ENCODE measurements around the gene ZNF385A.

ZNF385A gene

DNA sequence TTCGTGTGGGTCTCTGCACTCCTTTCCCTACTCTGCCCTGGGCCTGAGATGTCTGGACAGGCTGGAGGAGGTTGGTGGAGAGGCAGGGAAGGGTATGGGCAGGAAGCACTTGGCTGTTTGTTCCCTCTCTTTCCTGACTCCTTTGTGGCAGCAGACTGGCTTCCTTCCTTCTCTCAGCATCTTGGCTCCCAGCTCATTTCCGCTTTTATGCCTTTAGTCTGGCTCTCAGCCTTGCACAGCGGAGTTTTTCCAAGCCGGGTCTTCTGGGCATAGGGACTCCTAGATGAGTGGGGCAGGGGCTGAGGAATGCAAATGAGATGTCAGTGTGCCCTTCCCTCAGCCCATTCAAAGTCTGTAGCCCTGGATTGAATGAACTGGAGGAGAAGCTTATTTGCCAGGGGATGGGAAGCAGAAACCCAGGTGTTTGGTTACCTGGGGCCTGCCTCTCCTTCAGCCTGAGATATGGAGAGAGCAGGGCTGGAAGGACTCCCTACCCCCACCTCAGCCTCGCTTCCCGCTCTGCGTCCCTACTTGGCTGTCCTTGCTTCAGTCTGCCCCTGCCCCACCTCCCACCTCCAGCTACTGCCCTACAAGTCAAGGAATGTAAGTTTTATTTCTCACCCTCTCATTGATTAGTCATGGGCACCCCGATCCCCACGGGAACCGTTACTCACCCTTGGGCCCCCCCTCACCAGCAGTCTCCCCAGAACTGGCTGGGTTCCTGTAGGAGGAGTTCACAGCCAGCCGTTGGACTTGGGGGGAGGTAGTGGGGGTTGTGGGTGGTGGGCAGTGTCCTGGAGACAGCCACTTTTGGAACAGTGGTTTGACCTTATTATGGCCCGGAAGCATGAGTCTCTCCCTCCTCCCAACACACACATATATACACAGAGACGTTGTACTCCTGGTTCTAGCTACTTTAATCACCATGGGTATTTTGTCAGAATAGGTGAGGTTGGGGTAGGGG lies 43.8 kb upstream of the ZNF385A start:
- Mint-ChIP-seq H3K27me3 (ENCODE audit: low read depth, poor library complexity) (peaks cover 13% of the 10 kb centered on the region), H3K27ac (peak overlapping the region; percentile 69), H3K4me3 (no peak overlapping the region), H3K9me3 (no peaks in the 10 kb centered on the region), H3K36me3 (ENCODE audit: low read depth) (peaks cover 5% of the 10 kb centered on the region), H3K4me1 (peaks cover 90% of the 10 kb centered on the region)
- no peak for DNase-seq
- TF ChIP-seq, protein P1, sequence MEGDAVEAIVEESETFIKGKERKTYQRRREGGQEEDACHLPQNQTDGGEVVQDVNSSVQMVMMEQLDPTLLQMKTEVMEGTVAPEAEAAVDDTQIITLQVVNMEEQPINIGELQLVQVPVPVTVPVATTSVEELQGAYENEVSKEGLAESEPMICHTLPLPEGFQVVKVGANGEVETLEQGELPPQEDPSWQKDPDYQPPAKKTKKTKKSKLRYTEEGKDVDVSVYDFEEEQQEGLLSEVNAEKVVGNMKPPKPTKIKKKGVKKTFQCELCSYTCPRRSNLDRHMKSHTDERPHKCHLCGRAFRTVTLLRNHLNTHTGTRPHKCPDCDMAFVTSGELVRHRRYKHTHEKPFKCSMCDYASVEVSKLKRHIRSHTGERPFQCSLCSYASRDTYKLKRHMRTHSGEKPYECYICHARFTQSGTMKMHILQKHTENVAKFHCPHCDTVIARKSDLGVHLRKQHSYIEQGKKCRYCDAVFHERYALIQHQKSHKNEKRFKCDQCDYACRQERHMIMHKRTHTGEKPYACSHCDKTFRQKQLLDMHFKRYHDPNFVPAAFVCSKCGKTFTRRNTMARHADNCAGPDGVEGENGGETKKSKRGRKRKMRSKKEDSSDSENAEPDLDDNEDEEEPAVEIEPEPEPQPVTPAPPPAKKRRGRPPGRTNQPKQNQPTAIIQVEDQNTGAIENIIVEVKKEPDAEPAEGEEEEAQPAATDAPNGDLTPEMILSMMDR (IDR thresholded peaks at IDR 0.05), result no peak

DNA sequence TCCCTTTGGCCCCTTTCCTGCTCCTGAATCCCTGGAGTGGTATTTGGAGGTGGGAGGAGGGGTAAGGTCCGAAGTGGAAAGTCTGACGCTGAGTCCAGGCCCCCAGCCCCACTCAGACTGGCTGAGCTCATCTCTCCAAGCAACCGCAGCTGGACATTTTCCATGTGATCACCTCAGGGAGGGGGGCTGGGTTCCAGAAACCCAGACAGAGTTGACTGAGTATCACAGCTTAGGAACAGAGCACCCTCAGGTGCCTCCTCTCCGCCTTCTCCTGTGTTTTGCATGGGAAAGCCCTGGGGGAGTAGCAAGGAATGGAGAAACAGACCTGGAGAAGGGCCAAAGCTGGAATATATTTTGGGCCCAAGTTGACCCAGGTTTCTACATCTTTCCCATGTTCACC lies 42.6 kb upstream of the ZNF385A start:
- Mint-ChIP-seq H3K27ac (no peak overlapping the region), H3K36me3 (ENCODE audit: low read depth) (peaks cover 5% of the 10 kb centered on the region), H3K4me1 (peaks cover 90% of the 10 kb centered on the region), H3K27me3 (ENCODE audit: low read depth, poor library complexity) (peaks cover 16% of the 10 kb centered on the region), H3K4me3 (no peak overlapping the region), H3K9me3 (no peaks in the 10 kb centered on the region)
- no peak for DNase-seq
- TF ChIP-seq, protein P1 (IDR thresholded peaks at IDR 0.05), result no peak

DNA sequence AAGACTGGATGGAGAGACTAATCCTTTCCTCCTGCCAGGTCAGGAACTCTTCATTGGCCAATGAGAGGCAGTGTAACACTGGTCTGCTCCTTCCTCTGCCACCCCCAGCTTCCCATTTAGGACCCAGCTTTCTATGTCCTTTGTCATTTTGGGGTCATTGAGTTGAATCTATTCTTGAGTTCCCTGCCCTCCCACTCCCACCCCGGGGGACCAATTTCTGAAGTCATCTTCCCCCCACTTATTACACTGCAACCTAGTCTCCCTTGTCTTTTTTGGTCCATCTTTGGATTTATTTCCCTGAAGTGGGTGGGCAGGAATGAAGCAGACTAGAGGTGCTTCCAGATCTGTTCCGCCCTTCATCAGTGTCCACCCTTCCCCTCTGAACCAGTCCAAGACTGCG lies 42.2 kb upstream of the ZNF385A start:
- Mint-ChIP-seq H3K27ac (no peak overlapping the region), H3K4me1 (peaks cover 90% of the 10 kb centered on the region), H3K4me3 (no peak overlapping the region), H3K36me3 (ENCODE audit: low read depth) (peaks cover 5% of the 10 kb centered on the region), H3K9me3 (no peaks in the 10 kb centered on the region), H3K27me3 (ENCODE audit: low read depth, poor library complexity) (peaks cover 17% of the 10 kb centered on the region)
- no peak for DNase-seq
- TF ChIP-seq, protein P1 (IDR thresholded peaks at IDR 0.05), result no peak

DNA sequence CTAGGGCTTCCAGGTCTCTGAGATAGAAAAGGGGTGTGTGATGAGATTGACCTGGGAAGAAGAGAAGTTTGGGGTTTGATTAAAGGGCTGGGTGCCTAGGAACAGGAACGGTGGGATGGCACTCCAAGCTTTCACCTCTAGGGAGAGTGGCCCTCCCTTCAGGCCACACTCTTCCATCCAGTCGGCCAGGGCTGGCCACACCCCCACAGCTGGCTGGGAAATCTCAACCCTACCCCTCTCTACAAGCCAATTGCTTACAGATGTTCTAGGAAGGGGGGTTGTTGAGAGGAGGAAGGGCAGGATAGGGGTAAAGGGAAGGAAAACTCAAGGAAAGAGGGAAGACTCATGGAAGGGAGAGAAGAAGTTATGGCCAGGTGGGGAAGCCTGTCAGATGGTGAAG lies 41.2 kb upstream of the ZNF385A start:
- TF ChIP-seq, protein P1 (IDR thresholded peaks at IDR 0.05), result no peak
- Mint-ChIP-seq H3K27me3 (ENCODE audit: low read depth, poor library complexity) (peaks cover 20% of the 10 kb centered on the region), H3K4me3 (peak overlapping the region; percentile 7), H3K36me3 (ENCODE audit: low read depth) (peaks cover 5% of the 10 kb centered on the region), H3K9me3 (no peaks in the 10 kb centered on the region), H3K4me1 (peaks cover 90% of the 10 kb centered on the region), H3K27ac (no peak overlapping the region)
- DNase-seq, result no peak

DNA sequence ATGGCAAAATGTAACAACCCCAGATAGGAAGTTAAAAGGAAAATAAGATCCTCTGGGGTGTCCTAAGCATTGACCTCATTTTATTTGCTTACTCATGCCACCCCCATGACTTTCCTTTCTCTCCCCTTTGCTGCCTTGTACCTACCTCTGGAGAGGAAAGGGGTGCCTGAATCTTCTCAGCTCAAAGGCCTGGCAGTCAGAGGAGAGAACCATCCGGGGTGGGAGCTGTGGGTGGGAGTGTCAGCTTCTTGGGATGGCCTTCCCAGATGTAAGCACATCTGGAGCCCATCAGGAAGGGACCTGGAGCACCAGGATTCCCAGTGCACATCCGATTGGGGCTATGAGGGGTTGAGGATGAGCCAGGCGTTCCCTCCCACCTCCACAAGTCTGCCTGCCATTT lies 39.7 kb upstream of the ZNF385A start:
- no peak for DNase-seq
- H3K27ac Mint-ChIP-seq, result no peak overlapping the region
- H3K9me3 Mint-ChIP-seq, result no peaks in the 10 kb centered on the region
- no peak overlapping the region for H3K4me3 Mint-ChIP-seq
- peaks cover 5% of the 10 kb centered on the region for H3K36me3 Mint-ChIP-seq (ENCODE audit: low read depth)
- peaks cover 20% of the 10 kb centered on the region for H3K27me3 Mint-ChIP-seq (ENCODE audit: low read depth, poor library complexity)
- TF ChIP-seq, protein P1 (IDR thresholded peaks at IDR 0.05), result no peak
- H3K4me1 Mint-ChIP-seq, result peaks cover 96% of the 10 kb centered on the region

DNA sequence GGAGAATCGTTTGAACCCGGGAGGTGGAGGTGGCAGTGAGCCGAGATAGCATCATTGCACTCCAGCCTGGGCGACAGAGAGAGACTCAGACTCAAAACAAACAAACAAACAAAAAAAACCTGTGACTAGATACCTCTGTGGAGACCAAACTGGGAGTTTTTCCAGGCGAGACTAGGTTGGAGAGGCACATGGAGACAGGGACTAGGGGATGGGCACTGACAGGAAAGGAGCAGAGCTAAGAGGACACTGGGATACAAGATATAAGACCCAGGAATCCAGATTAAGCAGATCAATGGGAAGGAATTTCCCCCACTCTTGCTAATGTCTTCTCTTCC lies 39.2 kb upstream of the ZNF385A start:
- peaks cover 18% of the 10 kb centered on the region for H3K27me3 Mint-ChIP-seq (ENCODE audit: low read depth, poor library complexity)
- H3K36me3 Mint-ChIP-seq (ENCODE audit: low read depth), result peaks cover 5% of the 10 kb centered on the region
- no peak for DNase-seq
- no peak overlapping the region for H3K4me3 Mint-ChIP-seq
- H3K27ac Mint-ChIP-seq, result peak overlapping the region; percentile 17
- TF ChIP-seq, protein P1 (IDR thresholded peaks at IDR 0.05), result no peak
- H3K9me3 Mint-ChIP-seq, result no peaks in the 10 kb centered on the region
- peaks cover 92% of the 10 kb centered on the region for H3K4me1 Mint-ChIP-seq
